GM12801 (cell line): Measurements from ENCODE around the gene ZNF337.

ENCODE experiments used
- CTCF ChIP-seq: IDR thresholded peaks from one replicate; pipeline ENCODE4 v1.5.1; 2011; ENCODE audit warnings: control low read depth; ENCODE audit not compliant: insufficient read length; ENCODE audit errors: extremely low read depth

Gene ZNF337

GRCh38 chr20:25685276-25686080 lies 11.2 kb downstream of the ZNF337 start:
- TF ChIP-seq CTCF, result no peak

- TF ChIP-seq CTCF, result no peak
Observed at GRCh38 chr20:25683050-25683449, 13.6 kb downstream of the ZNF337 start.

GRCh38 chr20:25676164-25676809 lies 20.4 kb downstream of the ZNF337 start:
- no peak for TF ChIP-seq CTCF

- no peak for TF ChIP-seq CTCF
Observed at GRCh38 chr20:25675161-25675560, 21.5 kb downstream of the ZNF337 start.

- TF ChIP-seq CTCF, result no peak
Observed at GRCh38 chr20:25672659-25673235, 23.9 kb downstream of the ZNF337 start.

GRCh38 chr20:25669826-25670422 lies 26.7 kb downstream of the ZNF337 start:
- TF ChIP-seq CTCF, result no peak

GRCh38 chr20:25668446-25668845 lies 28.2 kb downstream of the ZNF337 start:
- TF ChIP-seq CTCF, result no peak
